Subcutaneous abdominal adipose tissue (tissue), 5 donors: ENCODE results near the gene RBM8A.
A peak's percentile ranks its signal among the peaks of the same experiment; 100 is the strongest.

ENCODE experiments used
- H3K27ac ChIP-seq: one replicate; pipeline ENCODE4 v1.7.0; 2013; ENCODE audit warnings: low read depth, mild to moderate bottlenecking, inconsistent platforms, low read length, moderate library complexity
- H3K27me3 ChIP-seq, 5 donors: one replicate each; pipeline ENCODE4 v1.7.0; 2013; ENCODE audit warnings: low read length in 5 of 5, inconsistent platforms in 1 of 5; ENCODE audit not compliant: control insufficient read depth in 5 of 5, insufficient read depth in 4 of 5
- H3K36me3 ChIP-seq, 5 donors: one replicate each; pipeline ENCODE4 v1.7.0; 2013; ENCODE audit warnings: low read length in 5 of 5; ENCODE audit not compliant: control insufficient read depth in 5 of 5, insufficient read depth in 5 of 5
- H3K4me1 ChIP-seq, 5 donors: one replicate each; pipeline ENCODE4 v1.7.0; 2013; ENCODE audit warnings: low read length in 5 of 5, mild to moderate bottlenecking in 3 of 5, moderate library complexity in 1 of 5; ENCODE audit not compliant: control insufficient read depth in 5 of 5, insufficient read depth in 5 of 5
- H3K4me3 ChIP-seq, 5 donors: one replicate each; pipeline ENCODE4 v1.7.0; 2013; ENCODE audit warnings: low read length in 5 of 5, low read depth in 1 of 5
- H3K9ac ChIP-seq, 5 donors: one replicate each; pipeline ENCODE4 v1.7.0; 2013; ENCODE audit warnings: low read length in 5 of 5, mild to moderate bottlenecking in 4 of 5, moderate library complexity in 3 of 5
- H3K9me3 ChIP-seq, 5 donors: one replicate each; pipeline ENCODE4 v1.7.0; 2013; ENCODE audit warnings: low read length in 5 of 5; ENCODE audit not compliant: control insufficient read depth in 5 of 5
- donor health status: healthy.
- donor health status: healthy.
- donor health status: healthy.
- donor health status: healthy.
- donor health status: healthy.

RBM8A gene

DNA sequence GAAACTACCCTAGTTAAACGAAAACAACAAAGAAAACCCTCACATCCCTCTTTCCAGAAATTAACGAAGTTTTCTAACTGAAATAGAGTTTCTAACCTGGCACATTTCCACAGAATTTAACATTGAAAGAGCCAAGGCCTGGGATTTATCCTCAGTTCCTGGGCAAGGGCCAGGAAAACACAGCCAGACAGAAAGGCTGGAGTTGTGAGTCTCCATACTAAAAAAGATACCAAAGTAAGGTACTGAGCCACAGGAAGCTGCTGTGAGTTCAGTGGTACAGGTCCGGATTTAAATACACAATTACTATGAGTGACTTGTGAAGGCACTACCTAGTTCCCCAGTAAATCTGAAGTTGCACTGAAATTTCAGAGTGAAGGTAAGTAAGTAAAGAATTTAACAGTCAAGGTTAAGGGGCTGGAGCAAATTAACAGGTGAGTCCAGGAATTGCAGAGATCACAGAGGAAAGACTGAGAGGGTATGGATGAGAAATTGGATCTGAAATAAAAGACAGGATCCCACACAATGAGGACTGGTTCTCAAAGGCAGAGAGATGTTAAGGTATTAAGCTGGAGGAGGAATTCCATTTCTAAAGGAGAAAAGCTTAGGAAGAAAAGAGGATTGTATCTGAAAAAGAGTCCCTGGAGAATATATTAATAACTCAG lies 29.6 kb upstream of the RBM8A start:
- peak overlapping the region; percentile 91 for H3K27ac ChIP-seq
- H3K4me1 ChIP-seq = peaks cover 16 to 69% (median 62%) of the 10 kb centered on the region in 5 donors

DNA sequence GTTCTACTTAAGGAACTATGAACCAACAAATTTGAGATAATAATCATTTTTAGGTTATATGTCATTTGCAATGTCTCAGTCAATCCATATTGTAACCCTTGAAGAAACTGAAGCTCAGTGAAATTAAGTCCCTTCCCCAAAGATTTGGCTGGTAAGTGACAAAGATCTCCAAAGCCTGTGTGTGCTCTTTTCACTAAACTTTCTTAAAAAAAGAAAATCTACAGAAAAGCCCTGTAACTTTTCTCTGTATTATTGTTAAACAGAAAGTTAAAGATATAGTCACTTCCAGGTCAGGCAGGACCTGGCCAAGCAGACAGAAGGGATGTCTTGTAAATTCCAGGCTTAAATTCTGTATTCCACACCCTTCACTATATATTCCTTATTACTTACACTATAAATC lies 29.1 kb upstream of the RBM8A start:
- Histone ChIP-seq H3K9ac (peak overlapping the region in 4 of 5 donors; percentile 51 to 84 (median 75)), H3K27me3 (no peaks in the 10 kb centered on the region), H3K4me1 (peaks cover 14 to 64% (median 57%) of the 10 kb centered on the region in 5 donors), H3K27ac (peak overlapping the region; percentile 91), H3K4me3 (peak overlapping the region; percentile 0 to 79 (median 76)), H3K36me3 (peaks cover 0 to 4% (median 0%) of the 10 kb centered on the region in 5 donors), H3K9me3 (no peaks in the 10 kb centered on the region)

More for the DNA sequence above, 29.6 kb upstream of the RBM8A start:
- H3K9me3 ChIP-seq = no peaks in the 10 kb centered on the region
- peaks cover 0 to 4% (median 0%) of the 10 kb centered on the region in 5 donors for H3K36me3 ChIP-seq
- no peaks in the 10 kb centered on the region for H3K27me3 ChIP-seq
- H3K9ac ChIP-seq = peak overlapping the region; percentile 48 to 84 (median 71)
- peak overlapping the region; percentile 71 to 80 (median 78) for H3K4me3 ChIP-seq

GRCh38 chr1:145955436-145955835 lies 28.2 kb upstream of the RBM8A start:
- Histone ChIP-seq H3K36me3 (peaks cover 0 to 4% (median 0%) of the 10 kb centered on the region in 5 donors), H3K27ac (peak overlapping the region; percentile 91), H3K27me3 (no peaks in the 10 kb centered on the region), H3K9ac (peak overlapping the region in 3 of 5 donors; percentile 33 to 57 (median 53)), H3K4me3 (no peak overlapping the region), H3K4me1 (peaks cover 14 to 57% (median 48%) of the 10 kb centered on the region in 5 donors), H3K9me3 (no peaks in the 10 kb centered on the region)

DNA sequence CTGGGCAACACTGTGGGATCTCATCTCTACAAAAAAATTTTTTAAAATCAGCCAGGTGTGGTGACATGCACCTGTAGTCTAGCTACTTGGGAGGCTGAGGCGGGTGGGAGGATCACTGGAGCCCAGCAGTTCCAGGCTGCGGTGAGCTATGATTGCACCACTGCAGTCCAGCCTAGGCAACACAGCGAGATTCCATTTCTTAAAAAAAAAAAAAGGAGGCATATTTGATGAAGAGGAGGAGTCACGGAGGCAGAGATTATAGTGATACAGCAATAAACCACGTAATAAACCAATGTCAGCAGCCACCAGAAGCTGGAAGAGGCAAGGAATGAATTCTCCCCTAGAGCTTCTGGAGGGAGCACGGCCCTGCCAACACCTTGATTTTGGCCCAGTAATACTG lies 26.6 kb upstream of the RBM8A start:
- H3K27me3 ChIP-seq = no peaks in the 10 kb centered on the region
- H3K4me3 ChIP-seq = no peak overlapping the region
- no peaks in the 10 kb centered on the region for H3K9me3 ChIP-seq
- no peak overlapping the region for H3K27ac ChIP-seq
- H3K36me3 ChIP-seq = peaks cover 0 to 4% (median 4%) of the 10 kb centered on the region in 5 donors
- H3K9ac ChIP-seq = no peak overlapping the region
- peaks cover 14 to 48% (median 39%) of the 10 kb centered on the region in 5 donors for H3K4me1 ChIP-seq

DNA sequence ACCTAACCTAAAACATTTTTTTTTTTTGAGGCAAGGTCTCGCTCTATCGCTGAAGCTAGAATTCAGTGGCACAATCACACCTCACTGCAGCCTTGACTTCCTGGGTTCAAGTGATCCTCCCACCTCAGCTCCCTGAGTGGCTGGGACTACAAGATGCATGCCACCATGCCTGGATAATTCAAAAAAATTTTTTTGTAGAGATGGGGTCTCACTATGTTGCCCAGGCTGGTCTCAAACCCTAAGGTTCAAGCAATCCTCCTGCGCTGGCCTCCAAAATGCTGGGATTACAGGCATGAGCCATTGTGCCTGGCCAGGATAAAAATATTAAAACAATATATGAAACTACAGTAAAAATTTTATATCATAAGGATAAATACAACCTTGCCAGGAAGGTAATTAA lies 25.6 kb upstream of the RBM8A start:
- H3K27me3 ChIP-seq = no peaks in the 10 kb centered on the region
- H3K27ac ChIP-seq = no peak overlapping the region
- H3K4me1 ChIP-seq = peaks cover 11 to 42% (median 34%) of the 10 kb centered on the region in 5 donors
- H3K9me3 ChIP-seq = no peaks in the 10 kb centered on the region
- no peak overlapping the region for H3K9ac ChIP-seq
- H3K36me3 ChIP-seq = peaks cover 0 to 4% (median 4%) of the 10 kb centered on the region in 5 donors
- H3K4me3 ChIP-seq = no peak overlapping the region

GRCh38 chr1:145951526-145951925 lies 24.2 kb upstream of the RBM8A start:
- no peak overlapping the region for H3K27ac ChIP-seq
- peaks cover 0 to 13% (median 10%) of the 10 kb centered on the region in 5 donors for H3K36me3 ChIP-seq
- H3K9ac ChIP-seq = no peak overlapping the region
- H3K4me1 ChIP-seq = peaks cover 8 to 32% (median 27%) of the 10 kb centered on the region in 5 donors
- H3K4me3 ChIP-seq = no peak overlapping the region
- no peaks in the 10 kb centered on the region for H3K27me3 ChIP-seq
- H3K9me3 ChIP-seq = no peaks in the 10 kb centered on the region

DNA sequence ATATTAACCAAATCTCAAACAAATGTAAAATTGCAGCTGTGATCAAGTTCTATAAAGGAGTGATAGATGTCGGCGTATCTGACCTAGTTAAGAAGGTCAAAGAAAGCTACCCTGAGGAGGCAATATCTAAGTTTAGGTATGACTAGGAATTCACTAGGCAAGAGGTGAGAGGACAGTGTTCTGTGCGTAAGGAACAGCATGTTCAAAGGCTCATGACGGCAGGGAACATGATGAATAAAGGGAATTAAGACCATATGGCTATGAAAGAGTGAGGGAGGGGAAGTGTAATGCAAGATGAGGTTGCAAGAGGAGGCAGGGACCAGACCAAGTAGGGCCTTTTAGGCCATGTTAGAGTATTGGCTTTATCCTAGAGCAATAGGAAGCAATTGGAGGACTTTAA lies 21.9 kb upstream of the RBM8A start:
- no peak overlapping the region for H3K9ac ChIP-seq
- no peaks in the 10 kb centered on the region for H3K9me3 ChIP-seq
- H3K4me1 ChIP-seq = peaks cover 0 to 9% (median 4%) of the 10 kb centered on the region in 5 donors
- H3K27ac ChIP-seq = no peak overlapping the region
- no peak overlapping the region for H3K4me3 ChIP-seq
- H3K27me3 ChIP-seq = no peaks in the 10 kb centered on the region
- H3K36me3 ChIP-seq = peaks cover 1 to 17% (median 11%) of the 10 kb centered on the region in 5 donors

GRCh38 chr1:145947551-145947950 lies 20.3 kb upstream of the RBM8A start:
- Histone ChIP-seq H3K4me3 (no peak overlapping the region), H3K36me3 (peaks cover 7 to 25% (median 17%) of the 10 kb centered on the region in 5 donors), H3K9ac (no peak overlapping the region), H3K9me3 (no peaks in the 10 kb centered on the region), H3K27ac (no peak overlapping the region), H3K4me1 (peaks cover 0 to 4% (median 0%) of the 10 kb centered on the region in 5 donors), H3K27me3 (no peaks in the 10 kb centered on the region)

DNA sequence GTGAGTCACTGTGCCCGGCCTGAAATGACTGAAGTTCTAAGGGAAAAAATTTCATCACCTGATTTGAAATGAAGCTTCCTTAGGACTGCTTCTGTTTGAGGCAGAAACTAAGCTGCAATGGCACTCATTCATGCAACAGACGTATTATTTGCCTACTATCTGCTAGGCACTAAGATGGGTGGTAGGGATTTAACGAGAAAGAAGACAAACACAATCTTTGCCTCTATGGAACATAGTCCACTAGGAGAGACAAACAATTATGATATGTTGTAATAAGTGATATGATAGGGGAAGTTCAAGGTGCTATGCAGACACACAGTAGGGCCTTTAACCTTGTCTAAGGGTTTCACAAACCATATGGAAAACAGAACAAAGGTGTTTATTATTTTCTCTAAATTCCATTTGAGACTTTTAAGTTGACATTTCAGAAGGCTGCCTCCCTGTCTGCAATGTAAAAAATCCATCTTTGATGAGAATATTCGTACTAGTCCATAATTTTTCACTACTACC lies 19.2 kb upstream of the RBM8A start:
- Histone ChIP-seq H3K4me1 (peaks cover 0 to 4% (median 0%) of the 10 kb centered on the region in 5 donors), H3K9me3 (no peaks in the 10 kb centered on the region), H3K36me3 (peaks cover 10 to 28% (median 20%) of the 10 kb centered on the region in 5 donors), H3K27ac (no peak overlapping the region), H3K9ac (no peak overlapping the region), H3K4me3 (no peak overlapping the region), H3K27me3 (no peaks in the 10 kb centered on the region)

GRCh38 chr1:145944532-145944931 lies 17.2 kb upstream of the RBM8A start:
- Histone ChIP-seq H3K27me3 (no peaks in the 10 kb centered on the region), H3K9me3 (no peaks in the 10 kb centered on the region), H3K4me1 (no peaks in the 10 kb centered on the region), H3K27ac (no peak overlapping the region), H3K36me3 (peaks cover 10 to 28% (median 22%) of the 10 kb centered on the region in 5 donors), H3K9ac (no peak overlapping the region), H3K4me3 (no peak overlapping the region)
